ENCODE results near the gene TBC1D10B. TPM values are rescaled to one million over a fixed set of nuclear protein-coding genes. Genes with fewer than 3 reads are reported as not detected.

Gene TBC1D10B
- total and polyA plus RNA-seq, 9 of the 15 experiments (the other 6 are each of a cell fraction or from before 2014, with no cell fraction given): 2.2 to 55.4 (median 17.5) TPM

GRCh38 chr16:30368122-30368791, 2.0 kb downstream of the TBC1D10B start (continued):
- TF ChIP-seq TFAP4 (CRISPR knock-in tag; IDR thresholded peaks at IDR 0.05; ENCODE audit: borderline replicate concordance): 0 out of 2 replicates have a peak, but pooled peaks have one; percentile 19

DNA sequence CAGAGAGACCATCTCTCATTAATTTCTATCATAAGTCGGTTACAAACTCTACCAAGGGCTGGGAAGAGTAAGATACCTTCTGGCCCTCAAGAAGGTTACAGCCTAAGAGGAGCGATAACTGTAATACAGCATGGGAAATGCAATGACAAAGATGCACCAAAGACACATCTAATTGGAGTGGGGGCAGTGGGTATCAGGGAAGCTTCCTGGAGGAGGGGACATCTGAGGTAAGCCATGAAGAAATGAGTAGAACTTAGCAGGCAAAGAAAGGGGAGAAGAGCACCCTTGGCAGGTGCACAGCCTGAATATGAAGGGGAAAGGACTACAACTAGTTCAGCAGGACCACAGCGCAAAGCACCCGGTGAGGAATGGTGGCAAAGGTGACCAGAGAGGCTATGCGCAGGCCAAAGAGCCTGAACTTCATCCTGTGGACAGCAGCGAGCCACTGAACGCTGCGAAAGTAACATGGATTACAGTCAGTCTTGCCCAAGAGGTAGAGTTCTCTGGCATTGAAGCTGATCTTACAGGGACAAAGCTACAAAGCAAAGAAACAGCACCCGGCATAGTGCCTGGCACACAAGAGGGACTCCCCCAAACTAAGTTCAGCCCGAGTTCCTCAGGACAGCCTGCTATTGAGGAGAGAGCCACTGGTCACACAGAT, 2.8 kb downstream of the TBC1D10B start:
- H3K79me2 ChIP-seq (ENCODE audit: control insufficient read depth, insufficient read depth, low read length): peaks cover 62% of the 10 kb centered on the region

More for the DNA sequence above, 2.8 kb downstream of the TBC1D10B start:
- H2AFZ ChIP-seq (ENCODE audit: low read depth, low read length): no peak overlapping the region
- peaks cover 23% of the 10 kb centered on the region for H4K20me1 ChIP-seq (replicated peaks; ENCODE audit: control insufficient read depth, insufficient read depth, low read length)
- in situ Hi-C loops (cut with MboI) (loop anchor here (25.0 kb wide), 1 partner anchor 905 kb away; the partner anchor contains the start of genes BOLA2, SLX1B and SULT1A4), intact Hi-C loops (cut with micrococcal nuclease) (no loop called here)
- H3K9me3 ChIP-seq (replicated peaks; ENCODE audit: control insufficient read depth, insufficient read depth, low read depth, low read length): no peaks in the 10 kb centered on the region
- peaks cover 6% of the 10 kb centered on the region for H3K9me1 ChIP-seq (ENCODE audit: control insufficient read depth, insufficient read depth, low read length)
- peaks cover 24 to 40% of the 10 kb centered on the region in 2 experiments; a peak in 4 of 5 replicates for H3K4me1 ChIP-seq (replicated peaks in 1 of 2; ENCODE audit: control insufficient read depth in 2 of 2, insufficient read depth in 2 of 2, low read length in 2 of 2)
- peak overlapping the region; percentile 21; the same call in 1 of the 3 replicates for H3K27ac ChIP-seq (ENCODE audit: extremely low read depth, low read depth, low read length)
- TF ChIP-seq ZFP36 (IDR thresholded peaks at IDR 0.05; ENCODE audit: low read depth, low read length, partially characterized antibody) (peak; percentile 93), BRCA1 (IDR thresholded peaks at IDR 0.05) (no peak), BRCA1 (CRISPR knock-in tag; IDR thresholded peaks at IDR 0.05) (no peak), NR2C2 (CRISPR knock-in tag; IDR thresholded peaks at IDR 0.05) (no peak), NR2C2 (tag; IDR thresholded peaks at IDR 0.05) (no peak), BCOR (IDR thresholded peaks at IDR 0.05) (peak; percentile 36; the same call in 1 of the 2 replicates)
- FAIRE-seq: no peak
- CTCF ChIA-PET (ENCODE audit: low intra/inter-chr PET ratio): no interaction called here
- H3K9ac ChIP-seq (ENCODE audit: insufficient read depth in 1 of 2, low read depth in 2 of 2, low read length in 2 of 2): peak overlapping the region; percentile 70 to 98
- H3K4me2 ChIP-seq (ENCODE audit: insufficient read depth, low read length): peak overlapping the region; percentile 90
- no peak for ATAC-seq
- H3K36me3 ChIP-seq (ENCODE audit: control insufficient read depth, insufficient read depth, low read length): peaks cover 48% of the 10 kb centered on the region
- BruUV-seq (replicated peaks): no TSS peak
- no peak for DNase-seq (ENCODE audit: extremely low read depth in 1 of 4, low spot score in 3 of 4)
- no peaks in the 10 kb centered on the region for H3K27me3 ChIP-seq (ENCODE audit: control insufficient read depth in 2 of 2, insufficient read depth in 2 of 2, low read length in 2 of 2)
- 71% methylated on average over 10 of the region's 10 CpGs for WGBS (ENCODE audit: insufficient coverage, low coverage, missing lambda C conversion rate)
- peak overlapping the region; percentile 74 for H3K4me3 ChIP-seq
- POLR2A ChIA-PET: interaction anchor here (0.7 to 6.3 kb wide), 2 partner anchors 10 to 32 kb away, joined by 3 to 77 read pairs; partner anchors contain the start of gene CD2BP2

Data from K562 (cell line).